Caki2 (cell line): ENCODE measurements around the gene HOXC6. TPM values are rescaled to one million over a fixed set of nuclear protein-coding genes. Genes with fewer than 3 reads are reported as not detected.

Experiments
- DNase-seq: peaks from one replicate; pipeline ENCODE4 v3.0.0-alpha.2; 2015; ENCODE audit warnings: low read depth
- in situ Hi-C: cut with HindIII; loops from 2 replicates; pipeline ENCODE4 v1.10.0; 2016; ENCODE audit warnings: low sequenced_read_pairs, low pct_unique_long_range_greater_than_20kb, mixed read lengths
- total RNA-seq: library from RNA; depleted of rRNA; stranded (reverse); fragments of >200 nt; shearing (Covaris generic); gene quantifications from 2 replicates; pipeline ENCODE4 v1.2.3, GENCODE V29; 2014; ENCODE audit warnings: low replicate concordance

The HOXC6 gene
- total RNA-seq, 1 experiment from 2014 or later, result 0.68 TPM

DNA sequence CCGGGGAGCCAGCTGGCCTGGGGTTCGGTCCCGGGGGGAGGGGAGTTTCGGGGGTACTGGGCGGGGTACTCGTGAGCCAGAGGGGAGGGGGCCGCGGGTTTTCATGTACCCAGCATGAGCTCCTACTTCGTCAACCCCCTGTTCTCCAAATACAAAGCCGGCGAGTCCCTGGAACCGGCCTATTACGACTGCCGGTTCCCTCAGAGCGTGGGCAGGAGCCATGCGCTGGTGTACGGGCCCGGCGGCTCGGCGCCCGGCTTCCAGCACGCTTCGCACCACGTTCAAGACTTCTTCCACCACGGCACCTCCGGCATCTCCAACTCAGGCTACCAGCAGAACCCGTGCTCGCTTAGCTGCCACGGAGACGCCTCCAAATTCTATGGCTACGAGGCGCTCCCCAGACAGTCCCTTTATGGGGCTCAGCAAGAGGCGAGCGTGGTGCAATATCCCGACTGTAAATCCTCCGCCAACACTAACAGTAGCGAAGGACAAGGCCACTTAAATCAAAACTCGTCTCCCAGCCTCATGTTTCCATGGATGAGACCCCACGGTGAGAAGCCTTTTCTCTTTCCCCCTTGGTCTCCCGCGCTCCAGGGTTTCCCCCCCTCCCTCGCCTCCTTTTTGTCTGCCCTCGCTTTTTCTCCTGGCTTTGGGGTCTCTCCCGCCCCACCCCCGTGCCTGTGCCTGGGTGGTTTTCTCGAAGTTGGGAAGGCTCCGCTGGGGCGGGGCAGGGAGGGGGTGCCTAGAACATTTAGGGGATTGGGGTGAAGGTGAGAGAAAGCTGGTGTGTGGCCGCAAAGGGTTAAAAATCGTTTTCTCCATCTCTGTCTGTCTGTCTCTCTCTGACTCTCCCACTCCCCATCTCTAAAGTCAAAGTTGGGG, 18.8 kb upstream of the HOXC6 start:
- DNase-seq, result no peak
- in situ Hi-C loops, result loop anchor here (25.0 kb wide), 1 partner anchor 203 kb away; no protein-coding TSS in a partner anchor

DNA sequence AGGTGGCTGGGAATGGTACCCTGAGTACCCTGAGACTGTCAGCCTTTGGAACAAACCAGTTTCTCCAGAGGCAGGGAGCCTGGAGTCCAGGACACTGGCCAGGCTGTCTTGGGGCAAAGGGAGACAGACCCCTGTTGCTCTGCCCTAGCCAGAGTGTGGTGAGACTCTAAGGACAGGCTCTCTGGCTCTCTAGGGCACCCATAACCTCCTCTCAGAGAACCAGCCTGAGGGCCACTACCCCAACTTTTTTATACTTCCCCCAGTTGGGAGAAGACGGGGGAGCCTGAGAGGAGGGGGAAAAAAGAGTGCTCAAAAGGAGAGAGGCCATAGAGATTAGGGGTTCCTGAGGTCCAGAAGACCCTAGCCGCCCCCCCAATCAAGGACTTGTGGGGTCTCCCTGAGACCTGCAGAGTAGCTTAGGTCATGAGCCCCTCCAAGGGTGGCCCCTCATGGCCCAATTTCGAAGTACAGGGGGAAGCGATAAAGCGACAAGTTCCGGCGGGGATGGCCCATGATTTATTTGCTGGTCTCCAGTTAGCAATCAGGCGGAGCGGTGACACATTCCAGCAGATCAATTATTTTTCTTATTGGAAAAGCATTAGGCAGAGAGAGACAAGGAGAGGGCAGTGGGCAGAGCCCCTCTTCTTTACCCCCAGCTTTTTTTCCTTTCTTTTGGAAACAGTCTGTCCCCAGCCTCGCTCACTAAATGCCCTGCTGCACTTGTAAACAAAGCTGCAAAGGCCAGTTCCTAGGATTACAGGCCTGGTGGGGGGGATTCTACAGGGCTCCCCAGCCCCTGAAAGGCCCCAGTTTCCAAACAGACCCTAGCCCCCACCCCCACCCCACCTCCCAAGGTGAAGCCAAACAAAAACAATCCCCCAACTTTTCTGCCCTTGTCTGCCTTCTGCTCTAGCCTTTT, 17.9 kb upstream of the HOXC6 start:
- in situ Hi-C loops, result loop anchor here (25.0 kb wide), 1 partner anchor 202 kb away; no protein-coding TSS in a partner anchor
- DNase-seq, result no peak

DNA sequence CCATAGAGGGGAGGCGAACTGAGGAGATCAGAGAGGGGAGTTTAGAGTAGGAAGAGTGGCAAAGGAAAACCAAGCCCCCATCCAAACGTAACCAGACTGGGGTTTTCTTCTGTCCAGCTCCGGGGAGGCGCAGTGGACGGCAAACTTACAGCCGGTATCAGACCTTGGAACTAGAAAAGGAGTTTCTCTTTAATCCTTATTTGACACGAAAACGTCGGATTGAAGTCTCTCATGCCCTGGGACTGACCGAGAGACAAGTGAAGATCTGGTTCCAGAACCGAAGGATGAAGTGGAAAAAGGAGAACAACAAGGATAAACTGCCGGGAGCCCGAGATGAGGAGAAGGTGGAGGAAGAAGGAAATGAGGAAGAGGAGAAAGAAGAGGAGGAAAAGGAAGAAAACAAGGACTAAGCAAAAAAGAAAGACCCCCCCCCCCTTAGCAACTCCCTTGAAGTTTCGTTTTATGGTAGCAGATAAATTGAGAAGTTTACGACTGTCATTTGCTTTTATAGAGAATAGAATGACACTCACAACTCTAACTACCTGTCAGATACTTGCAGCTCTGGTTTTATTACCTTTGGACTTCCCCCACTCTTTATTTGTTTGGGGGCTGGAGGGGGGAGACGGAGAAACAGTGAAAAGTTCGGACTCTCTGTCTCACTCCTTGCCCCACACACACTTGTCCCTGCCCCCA, 17.1 kb upstream of the HOXC6 start:
- in situ Hi-C loops, result loop anchor here (25.0 kb wide), 1 partner anchor 201 kb away; no protein-coding TSS in a partner anchor
- DNase-seq, result no peak

DNA sequence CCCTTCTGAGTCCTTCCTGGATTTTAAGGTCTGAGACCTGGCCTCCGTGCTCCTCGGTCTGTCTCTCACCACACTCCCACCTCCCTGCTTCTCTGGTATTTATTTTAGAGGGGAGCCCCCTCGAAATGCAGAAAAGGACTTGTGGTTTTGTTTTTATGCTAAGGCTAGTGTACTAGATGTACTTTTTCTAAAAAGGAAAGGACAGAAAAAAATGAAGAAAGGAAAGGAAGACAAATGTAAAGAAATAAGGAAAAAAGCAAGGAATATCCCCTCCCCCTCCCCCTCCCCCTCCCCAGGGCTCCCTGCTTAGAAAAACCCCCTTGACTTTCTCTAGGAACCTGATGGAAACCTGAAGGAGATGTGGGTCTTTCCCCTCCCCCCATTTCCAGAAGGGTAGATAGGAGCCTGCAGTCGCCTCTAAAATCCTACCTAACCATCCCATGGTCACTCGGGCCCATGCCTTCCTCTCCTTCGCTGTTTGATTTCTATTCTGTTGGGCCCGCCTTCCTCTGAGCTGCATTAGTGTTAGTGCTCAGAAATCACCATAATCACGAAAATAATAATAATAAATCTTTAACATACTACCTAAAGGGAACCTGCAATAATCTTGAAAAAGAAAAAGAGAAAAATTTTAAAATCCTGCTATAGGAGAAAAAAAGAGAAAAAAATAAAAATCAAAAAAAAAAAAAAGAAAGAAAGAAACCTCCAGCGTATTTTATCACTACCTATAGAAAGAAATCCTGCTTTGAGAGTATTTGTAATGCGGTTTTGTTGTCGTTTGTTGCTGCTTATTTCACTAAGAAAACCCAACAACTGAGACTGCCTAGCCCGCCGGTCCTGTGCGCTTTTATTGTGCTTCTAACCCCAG, 16.3 kb upstream of the HOXC6 start:
- in situ Hi-C loops, result loop anchor here (25.0 kb wide), 1 partner anchor 200 kb away; no protein-coding TSS in a partner anchor
- DNase-seq, result no peak

DNA sequence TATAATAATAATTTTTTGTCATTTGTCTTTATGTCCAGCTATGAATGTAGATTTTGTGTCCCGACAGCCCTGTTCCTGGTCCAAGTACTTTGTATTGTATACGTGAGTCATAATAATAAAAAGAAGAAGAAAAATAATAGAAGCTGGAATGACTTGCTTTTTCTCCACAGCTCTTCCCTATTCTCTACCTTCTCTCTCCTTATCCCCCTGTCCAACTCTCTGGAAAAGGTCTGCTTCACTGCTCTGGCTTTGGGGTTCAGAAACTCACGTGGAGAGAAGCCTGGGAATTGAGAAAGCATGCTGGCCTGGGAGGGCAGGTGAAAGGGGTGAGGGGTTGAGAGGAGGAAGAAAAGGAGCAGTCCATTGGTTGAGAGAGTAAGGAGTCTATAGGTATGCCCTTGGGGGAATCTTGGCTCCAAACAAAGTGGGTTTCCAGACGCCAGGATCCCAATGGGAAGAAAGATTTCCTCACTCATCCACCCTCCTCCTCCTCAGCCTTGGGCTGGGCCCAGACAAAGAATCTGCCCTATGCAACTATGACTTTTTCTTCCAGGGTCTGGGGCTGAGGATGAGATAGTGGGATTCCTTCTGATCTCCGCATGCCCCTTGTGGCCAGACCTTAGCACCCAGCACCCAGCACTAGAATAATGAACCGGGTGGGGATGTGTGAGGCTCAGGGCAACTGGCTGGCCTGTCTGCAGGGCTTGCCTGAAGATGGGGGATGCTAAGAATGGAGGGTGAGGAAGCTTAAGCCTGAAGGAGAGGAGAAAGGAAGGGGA, 15.4 kb upstream of the HOXC6 start:
- in situ Hi-C loops, result loop anchor here (25.0 kb wide), 1 partner anchor 199 kb away; no protein-coding TSS in a partner anchor
- DNase-seq, result no peak

DNA sequence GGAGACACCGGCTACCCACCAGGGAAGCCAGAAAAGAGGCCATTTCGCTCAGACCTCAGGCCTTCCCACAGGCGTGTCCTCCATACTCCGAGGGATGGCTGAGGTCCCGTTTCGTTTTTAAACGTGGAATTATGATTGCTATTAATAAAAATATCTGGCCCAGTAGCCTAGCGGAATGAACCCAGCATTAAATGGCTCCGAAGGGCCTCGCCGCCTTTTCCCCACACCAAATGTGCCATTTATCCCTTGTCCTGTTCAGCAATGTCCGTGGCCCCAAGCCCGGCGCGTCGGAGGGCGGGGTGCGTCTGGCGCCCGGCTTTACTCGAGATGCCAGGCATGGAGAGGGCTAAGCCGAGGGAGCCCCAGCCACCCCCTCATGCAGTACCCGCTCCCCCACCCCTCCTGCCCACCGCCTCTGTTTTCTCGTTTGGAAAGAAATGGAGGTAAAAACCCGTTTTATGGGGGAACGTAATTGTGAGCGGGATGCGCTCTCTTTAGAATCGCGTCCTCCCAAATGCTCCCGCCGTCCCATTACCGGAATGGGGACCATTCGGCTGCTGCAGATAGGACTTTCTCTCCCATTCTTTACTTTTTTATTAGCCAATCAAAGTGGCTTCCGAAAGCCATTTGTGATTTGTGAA, 13.7 kb upstream of the HOXC6 start:
- in situ Hi-C loops, result loop anchor here (25.0 kb wide), 1 partner anchor 198 kb away; no protein-coding TSS in a partner anchor
- no peak for DNase-seq

DNA sequence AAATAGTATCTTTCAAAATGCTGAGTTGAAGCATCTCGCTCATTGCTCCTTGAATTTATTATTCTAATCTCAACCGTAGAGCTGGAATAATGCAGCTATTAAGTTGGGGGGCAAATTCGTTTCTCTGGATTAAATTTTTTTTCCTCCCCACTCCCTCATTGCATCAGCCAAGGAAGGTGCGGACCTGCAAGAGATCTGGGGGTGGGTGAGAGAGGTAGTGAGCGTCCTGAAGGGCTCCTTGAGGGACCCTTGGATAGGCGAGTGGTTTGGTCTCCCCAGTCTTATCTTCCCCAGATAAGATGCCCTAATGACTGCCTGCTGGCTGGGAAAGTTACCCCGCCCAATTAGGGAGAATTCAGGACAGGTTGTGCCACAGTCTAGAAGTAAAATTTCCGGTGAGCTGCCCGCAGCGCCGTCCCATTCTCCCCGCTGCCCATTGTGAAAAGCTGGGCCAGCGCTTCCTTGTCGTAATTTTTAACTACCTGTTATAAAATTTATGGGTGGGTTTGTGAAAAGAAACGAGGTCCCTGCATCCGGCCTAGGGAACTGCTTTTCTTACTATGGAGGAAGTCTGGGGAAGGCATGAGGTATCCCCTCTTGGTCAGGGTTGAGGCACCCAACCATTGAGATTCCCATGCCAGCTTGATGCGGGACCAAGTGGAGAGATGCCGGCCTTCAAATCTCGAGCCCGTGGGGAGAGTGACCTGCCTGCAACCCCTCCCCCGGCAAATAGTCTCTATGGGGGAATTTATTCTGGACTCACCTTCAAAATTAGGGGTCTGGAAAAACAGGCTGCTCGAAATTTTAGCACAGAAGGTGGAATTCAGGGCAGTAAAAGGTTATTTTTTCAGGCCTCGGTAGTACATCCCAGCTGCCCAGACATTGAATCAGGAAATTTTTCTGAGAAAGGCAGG, 13.0 kb upstream of the HOXC6 start:
- in situ Hi-C loops, result loop anchor here (25.0 kb wide), 1 partner anchor 197 kb away; no protein-coding TSS in a partner anchor
- DNase-seq, result no peak

DNA sequence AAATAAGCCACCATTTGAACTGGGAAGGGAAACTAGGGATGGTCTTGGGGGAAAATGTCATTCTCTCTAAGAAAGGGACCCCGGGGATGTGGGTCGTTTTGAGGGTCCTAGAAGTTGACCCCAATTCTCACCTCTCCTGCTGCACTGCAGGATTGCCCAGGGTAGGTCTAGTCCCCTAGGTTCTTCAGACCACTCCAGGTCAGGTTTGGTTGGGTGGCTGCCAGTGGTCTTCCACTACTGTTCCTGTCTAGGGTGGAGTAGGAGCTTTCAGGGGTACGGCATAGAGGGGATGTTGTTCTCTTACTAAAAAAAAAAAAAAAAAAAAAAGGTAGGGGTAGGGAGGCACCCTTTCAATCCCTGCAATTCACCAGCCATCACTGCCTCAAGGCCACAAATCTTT, 12.2 kb upstream of the HOXC6 start:
- in situ Hi-C loops, result loop anchor here (25.0 kb wide), 1 partner anchor 196 kb away; no protein-coding TSS in a partner anchor
- no peak for DNase-seq

DNA sequence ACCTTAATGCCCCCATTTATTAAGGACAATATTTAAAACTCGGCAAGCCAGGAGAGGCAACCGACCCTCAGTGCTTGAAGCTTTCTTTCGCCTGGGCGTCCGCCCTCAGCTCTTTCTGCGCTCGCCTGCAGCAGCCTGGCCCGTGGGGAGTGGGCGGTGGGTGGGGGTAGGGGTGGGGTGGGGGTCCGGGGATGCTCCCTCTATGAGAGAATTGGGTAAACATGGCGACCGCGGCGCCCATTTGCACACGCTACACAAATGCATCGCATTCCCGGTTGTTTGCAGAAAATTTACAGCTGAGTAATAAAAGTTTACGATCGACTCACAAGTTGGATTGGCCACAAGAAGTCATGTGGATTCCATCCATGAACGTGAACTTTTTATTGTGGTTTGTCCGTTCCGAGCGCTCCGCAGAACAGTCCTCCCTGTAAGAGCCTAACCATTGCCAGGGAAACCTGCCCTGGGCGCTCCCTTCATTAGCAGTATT, 11.7 kb upstream of the HOXC6 start:
- DNase-seq, result peak; percentile 70
- in situ Hi-C loops, result loop anchor here (25.0 kb wide), 1 partner anchor 196 kb away; no protein-coding TSS in a partner anchor

DNA sequence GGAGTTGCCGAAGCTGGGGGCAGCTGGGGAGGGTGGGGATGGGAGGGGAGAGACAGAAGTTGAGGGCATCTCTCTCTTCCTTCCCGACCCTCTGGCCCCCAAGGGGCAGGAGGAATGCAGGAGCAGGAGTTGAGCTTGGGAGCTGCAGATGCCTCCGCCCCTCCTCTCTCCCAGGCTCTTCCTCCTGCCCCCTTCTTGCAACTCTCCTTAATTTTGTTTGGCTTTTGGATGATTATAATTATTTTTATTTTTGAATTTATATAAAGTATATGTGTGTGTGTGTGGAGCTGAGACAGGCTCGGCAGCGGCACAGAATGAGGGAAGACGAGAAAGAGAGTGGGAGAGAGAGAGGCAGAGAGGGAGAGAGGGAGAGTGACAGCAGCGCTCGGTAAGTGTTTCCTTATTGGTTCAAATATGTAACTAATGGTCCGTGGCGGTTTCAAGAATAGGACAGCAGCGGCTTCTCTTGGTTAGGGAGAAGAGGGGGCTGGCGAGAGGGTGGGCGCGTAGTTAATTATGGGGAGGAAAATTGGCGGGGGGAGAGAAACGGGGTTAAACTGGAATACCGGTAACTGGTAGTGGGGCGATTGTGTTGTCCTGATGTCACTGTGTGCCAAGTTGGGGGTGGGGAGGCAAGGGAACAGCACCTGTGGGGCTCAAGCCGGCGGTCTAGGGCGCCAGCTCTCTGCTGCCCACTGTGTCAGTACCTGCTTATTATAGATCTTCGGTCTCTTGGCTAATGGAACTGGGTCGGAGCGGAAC, 11.0 kb upstream of the HOXC6 start:
- in situ Hi-C loops, result loop anchor here (25.0 kb wide), 1 partner anchor 195 kb away; no protein-coding TSS in a partner anchor
- peak; percentile 81 for DNase-seq

DNA sequence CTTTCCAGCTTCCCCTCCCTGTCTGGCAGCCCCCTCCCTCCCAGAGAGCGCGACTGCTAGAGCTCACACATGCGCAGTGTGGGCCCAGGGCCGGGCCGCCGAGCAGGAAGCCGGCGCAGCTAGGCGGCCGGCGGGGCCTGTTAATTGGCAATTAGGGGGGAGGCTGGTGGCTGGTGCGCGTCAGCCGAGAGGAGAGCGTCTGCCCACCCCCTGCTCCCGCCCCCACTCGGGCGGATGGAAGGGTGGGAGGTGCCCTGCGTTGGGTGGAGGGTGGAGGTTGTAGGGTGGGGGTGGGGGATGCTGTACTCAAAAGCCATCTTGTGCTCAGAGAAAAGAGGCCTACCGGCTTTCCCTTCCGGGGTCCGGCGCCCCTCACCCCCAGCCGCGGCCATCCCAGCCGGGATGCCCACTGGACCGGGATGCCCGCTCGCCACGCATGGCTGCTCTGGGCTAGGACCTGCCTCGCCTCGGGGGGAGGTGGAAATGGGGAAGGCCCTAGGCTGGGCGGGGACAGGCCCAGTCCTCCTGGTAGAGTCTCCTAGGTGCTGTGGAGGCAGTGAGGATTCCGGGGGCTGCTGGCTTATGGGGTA, 10.3 kb upstream of the HOXC6 start:
- peak; percentile 98 for DNase-seq
- in situ Hi-C loops, result loop anchor here (25.0 kb wide), 1 partner anchor 194 kb away; no protein-coding TSS in a partner anchor

DNA sequence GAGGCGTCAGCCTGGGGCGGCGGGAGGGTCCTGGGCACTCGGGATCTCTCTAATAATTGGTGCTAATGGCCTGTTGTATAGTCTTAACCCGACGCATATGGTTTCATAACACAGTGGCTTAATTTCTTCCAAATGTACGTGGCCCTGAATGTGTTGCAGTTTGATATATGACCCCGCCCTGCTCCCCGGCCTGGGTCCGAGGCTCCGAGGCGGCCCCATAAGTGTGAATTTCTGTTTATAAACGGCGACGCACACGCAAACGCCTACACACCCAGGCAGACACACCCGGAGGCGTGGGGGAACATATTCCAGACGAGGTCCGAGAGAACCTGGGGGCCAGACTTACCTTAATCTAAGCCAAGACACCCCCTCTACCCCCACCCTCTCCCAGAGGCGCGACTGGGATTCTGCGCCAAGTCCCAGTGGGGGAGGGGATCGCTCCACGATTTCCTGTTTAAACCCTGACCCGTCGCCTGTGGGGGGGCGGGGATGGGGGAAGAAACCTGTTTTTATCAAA, 9.7 kb upstream of the HOXC6 start:
- in situ Hi-C loops, result loop anchor here (25.0 kb wide), 1 partner anchor 194 kb away; no protein-coding TSS in a partner anchor
- no peak for DNase-seq

DNA sequence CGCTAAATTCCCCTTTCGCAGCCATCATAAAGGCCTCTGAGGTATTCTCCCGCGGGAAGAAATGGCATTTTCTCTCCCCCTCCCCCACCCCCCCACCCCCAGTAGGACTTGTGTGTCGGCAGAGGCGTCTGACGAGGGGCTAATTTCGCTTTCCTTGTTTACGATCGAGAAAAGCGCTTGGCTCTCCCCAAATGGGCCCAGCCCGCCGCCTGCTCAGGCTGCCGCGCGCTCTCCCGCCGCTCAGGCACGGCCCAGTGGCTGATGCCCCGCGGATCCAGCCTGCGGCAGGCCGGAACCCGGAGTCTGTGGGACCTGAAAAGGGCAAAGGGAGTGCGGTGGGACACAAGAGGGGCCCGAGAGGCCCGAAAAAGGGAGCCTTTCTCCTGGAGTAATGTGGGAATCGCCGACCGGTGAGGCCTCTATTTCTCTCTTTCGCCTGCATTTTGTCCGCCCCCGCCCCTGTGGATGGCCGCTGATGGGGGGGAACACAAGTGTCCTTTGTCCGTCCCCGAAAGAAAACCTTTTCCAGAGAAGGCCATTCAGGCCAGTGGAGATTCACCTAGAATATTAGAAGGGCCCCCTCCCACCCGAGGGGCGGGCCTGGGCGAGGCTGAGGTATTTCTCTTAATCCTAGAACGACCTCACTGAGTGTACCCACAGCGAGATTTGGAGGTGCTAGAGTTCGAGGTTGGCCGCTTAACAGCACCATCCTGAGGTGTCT, 9.0 kb upstream of the HOXC6 start:
- in situ Hi-C loops, result loop anchor here (25.0 kb wide), 1 partner anchor 193 kb away; no protein-coding TSS in a partner anchor

More for the DNA sequence above, 9.0 kb upstream of the HOXC6 start:
- no peak for DNase-seq
